WTC11 (cell line): ENCODE measurements around the gene DOK7. TPM values are rescaled to one million over a fixed set of nuclear protein-coding genes. Genes with fewer than 3 reads are reported as not detected.
A peak's percentile ranks its signal among the peaks of the same experiment; 100 is the strongest.

ENCODE experiments used
- ATAC-seq: fragments of 200-7000 bp; cut with Tn5 transposase; 2 replicates; pipeline ENCODE4 v1.10.0; 2021; ENCODE audit warnings: mild to moderate bottlenecking, moderate library complexity
- CTCF ChIA-PET: fragments of 300-600 bp; sonication (Branson Sonifier 250); formaldehyde crosslinking; loops from one replicate; lab custom pipeline; 2021; ENCODE audit warnings: antibody characterized with exemption; lab: Charles Lee
- POLR2A ChIA-PET: fragments of 350-600 bp; sonication (Branson Sonifier 250); formaldehyde crosslinking; loops from one replicate; lab custom pipeline; 2021; ENCODE audit warnings: antibody characterized with exemption; lab: Charles Lee
- DNase-seq: peaks from one replicate; pipeline ENCODE4 v3.0.0; 2021; ENCODE audit warnings: low spot score
- H3K27ac Mint-ChIP-seq: 2 replicates; pipeline ENCODE4 v1.8.0; 2021; ENCODE audit warnings: mixed read lengths
- H3K27me3 Mint-ChIP-seq: 2 replicates; pipeline ENCODE4 v1.8.0; 2021; ENCODE audit warnings: low read depth, mild to moderate bottlenecking, moderate library complexity, mixed read lengths
- H3K36me3 Mint-ChIP-seq: 2 replicates; pipeline ENCODE4 v1.8.0; 2021; ENCODE audit warnings: mixed read lengths
- H3K4me1 Mint-ChIP-seq: 2 replicates; pipeline ENCODE4 v1.8.0; 2022; ENCODE audit warnings: mixed read lengths
- H3K4me3 Mint-ChIP-seq: 2 replicates; pipeline ENCODE4 v1.8.0; 2021; ENCODE audit warnings: mild to moderate bottlenecking, moderate library complexity, mixed read lengths
- H3K9me3 Mint-ChIP-seq: 2 replicates; pipeline ENCODE4 v1.8.0; 2021; ENCODE audit warnings: mixed read lengths
- CDX4 ChIP-seq: fragments of 250-450 bp; sonication (Bioruptor Pico); IDR thresholded peaks from 2 replicates; pipeline ENCODE4 v1.9.0; 2021; ENCODE audit warnings: moderate library complexity, mild to moderate bottlenecking, inconsistent platforms, borderline replicate concordance
- CREB1 ChIP-seq: sonication (generic); formaldehyde crosslinking; IDR thresholded peaks from 2 replicates; pipeline ENCODE4 v1.8.0; 2023; ENCODE audit warnings: mild to moderate bottlenecking, missing genetic modification reagents
- E2F5 ChIP-seq: sonication (generic); formaldehyde crosslinking; IDR thresholded peaks from 2 replicates; pipeline ENCODE4 v1.8.1; 2022; ENCODE audit warnings: mild to moderate bottlenecking, moderate library complexity, missing genetic modification reagents
- ETV6 ChIP-seq: sonication (generic); formaldehyde crosslinking; IDR thresholded peaks from 2 replicates; pipeline ENCODE4 v1.8.1; 2022; ENCODE audit warnings: mild to moderate bottlenecking, missing genetic modification reagents
- IRF1 ChIP-seq: sonication (generic); formaldehyde crosslinking; IDR thresholded peaks from 2 replicates; pipeline ENCODE4 v1.8.0; 2023; ENCODE audit warnings: missing genetic modification reagents
- IRF2 ChIP-seq: sonication (generic); formaldehyde crosslinking; IDR thresholded peaks from 2 replicates; pipeline ENCODE4 v1.8.0; 2022; ENCODE audit warnings: low read depth, missing genetic modification reagents, borderline replicate concordance
- KAT7 ChIP-seq: sonication (generic); formaldehyde crosslinking; IDR thresholded peaks from 2 replicates; pipeline ENCODE4 v1.8.1; 2023; ENCODE audit warnings: missing genetic modification reagents, mild to moderate bottlenecking, borderline replicate concordance
- MAX ChIP-seq: sonication (generic); formaldehyde crosslinking; IDR thresholded peaks from 2 replicates; pipeline ENCODE4 v1.8.0; 2022; ENCODE audit warnings: mild to moderate bottlenecking, missing genetic modification reagents
- NFYB ChIP-seq: sonication (generic); formaldehyde crosslinking; conservative IDR thresholded peaks from 2 replicates; pipeline ENCODE4 v1.8.0; 2022; ENCODE audit warnings: low read depth, missing genetic modification reagents
- RELA ChIP-seq: sonication (generic); formaldehyde crosslinking; IDR thresholded peaks from 2 replicates; pipeline ENCODE4 v1.8.1; 2022; ENCODE audit warnings: missing genetic modification reagents, mild to moderate bottlenecking, borderline replicate concordance
- RORB ChIP-seq: fragments of 250-450 bp; sonication (Bioruptor Pico); IDR thresholded peaks from 2 replicates; pipeline ENCODE4 v1.9.0; 2021; ENCODE audit warnings: mild to moderate bottlenecking
- ZMAT4 ChIP-seq: fragments of 250-450 bp; sonication (Bioruptor Pico); IDR thresholded peaks from 2 replicates; pipeline ENCODE4 v1.9.0; 2021; ENCODE audit warnings: mild to moderate bottlenecking
- ZNF138 ChIP-seq: sonication (generic); formaldehyde crosslinking; conservative IDR thresholded peaks from 2 replicates; pipeline ENCODE4 v1.8.1; 2022; ENCODE audit warnings: mild to moderate bottlenecking, moderate library complexity, missing genetic modification reagents
- ZNF532 ChIP-seq: fragments of 250-450 bp; sonication (Bioruptor Pico); IDR thresholded peaks from 2 replicates; pipeline ENCODE4 v1.9.0; 2021; ENCODE audit warnings: mild to moderate bottlenecking, borderline replicate concordance
- total RNA-seq: library from RNA; stranded (reverse); gene quantifications from 3 replicates; pipeline ENCODE4 v1.2.3, GENCODE V29; 2021
- TF ChIP-seq, protein P1 (sequence below): fragments of 200-600 bp; IDR thresholded peaks from 2 replicates; pipeline ENCODE4 v1.8.0; 2022; ENCODE audit warnings: antibody characterized with exemption
- TF ChIP-seq, protein P2 (sequence below): sonication (generic); formaldehyde crosslinking; IDR thresholded peaks from 2 replicates; pipeline ENCODE4 v1.8.1; 2022; ENCODE audit warnings: missing genetic modification reagents, borderline replicate concordance
- TF ChIP-seq, protein P3 (sequence below): sonication (generic); formaldehyde crosslinking; IDR thresholded peaks from 2 replicates; pipeline ENCODE4 v1.8.0; 2022; ENCODE audit warnings: mild to moderate bottlenecking, missing genetic modification reagents
- TF ChIP-seq, protein P4 (sequence below): sonication (generic); formaldehyde crosslinking; IDR thresholded peaks from 2 replicates; pipeline ENCODE4 v1.8.1; 2022; ENCODE audit warnings: mild to moderate bottlenecking, missing genetic modification reagents, moderate library complexity, borderline replicate concordance

The DOK7 gene
- total RNA-seq, 1 experiment from 2014 or later, result 0.22 TPM

GRCh38 chr4:3418029-3418762 is 44.9 kb upstream of the DOK7 start:
- Mint-ChIP-seq H3K9me3 (no peaks in the 10 kb centered on the region), H3K27ac (peak overlapping the region; percentile 60; the same call in 1 of the 2 replicates), H3K27me3 (no peaks in the 10 kb centered on the region), H3K4me1 (no peaks in the 10 kb centered on the region), H3K4me3 (no peak overlapping the region), H3K36me3 (no peaks in the 10 kb centered on the region)
- ChIA-PET CTCF (interaction anchor here (0.5 to 1.9 kb wide), 14 partner anchors 8 to 1093 kb away, joined by 3 to 10 read pairs (median 4); no protein-coding TSS in a partner anchor), POLR2A (interaction anchor here (0.6 to 1.0 kb wide), 2 partner anchors 14 to 173 kb away, joined by 3 to 5 read pairs; no protein-coding TSS in a partner anchor)
- TF ChIP-seq, protein P1, sequence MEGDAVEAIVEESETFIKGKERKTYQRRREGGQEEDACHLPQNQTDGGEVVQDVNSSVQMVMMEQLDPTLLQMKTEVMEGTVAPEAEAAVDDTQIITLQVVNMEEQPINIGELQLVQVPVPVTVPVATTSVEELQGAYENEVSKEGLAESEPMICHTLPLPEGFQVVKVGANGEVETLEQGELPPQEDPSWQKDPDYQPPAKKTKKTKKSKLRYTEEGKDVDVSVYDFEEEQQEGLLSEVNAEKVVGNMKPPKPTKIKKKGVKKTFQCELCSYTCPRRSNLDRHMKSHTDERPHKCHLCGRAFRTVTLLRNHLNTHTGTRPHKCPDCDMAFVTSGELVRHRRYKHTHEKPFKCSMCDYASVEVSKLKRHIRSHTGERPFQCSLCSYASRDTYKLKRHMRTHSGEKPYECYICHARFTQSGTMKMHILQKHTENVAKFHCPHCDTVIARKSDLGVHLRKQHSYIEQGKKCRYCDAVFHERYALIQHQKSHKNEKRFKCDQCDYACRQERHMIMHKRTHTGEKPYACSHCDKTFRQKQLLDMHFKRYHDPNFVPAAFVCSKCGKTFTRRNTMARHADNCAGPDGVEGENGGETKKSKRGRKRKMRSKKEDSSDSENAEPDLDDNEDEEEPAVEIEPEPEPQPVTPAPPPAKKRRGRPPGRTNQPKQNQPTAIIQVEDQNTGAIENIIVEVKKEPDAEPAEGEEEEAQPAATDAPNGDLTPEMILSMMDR, result peak; percentile 33; the same call in 1 of the 2 replicates
- TF ChIP-seq, protein P2, sequence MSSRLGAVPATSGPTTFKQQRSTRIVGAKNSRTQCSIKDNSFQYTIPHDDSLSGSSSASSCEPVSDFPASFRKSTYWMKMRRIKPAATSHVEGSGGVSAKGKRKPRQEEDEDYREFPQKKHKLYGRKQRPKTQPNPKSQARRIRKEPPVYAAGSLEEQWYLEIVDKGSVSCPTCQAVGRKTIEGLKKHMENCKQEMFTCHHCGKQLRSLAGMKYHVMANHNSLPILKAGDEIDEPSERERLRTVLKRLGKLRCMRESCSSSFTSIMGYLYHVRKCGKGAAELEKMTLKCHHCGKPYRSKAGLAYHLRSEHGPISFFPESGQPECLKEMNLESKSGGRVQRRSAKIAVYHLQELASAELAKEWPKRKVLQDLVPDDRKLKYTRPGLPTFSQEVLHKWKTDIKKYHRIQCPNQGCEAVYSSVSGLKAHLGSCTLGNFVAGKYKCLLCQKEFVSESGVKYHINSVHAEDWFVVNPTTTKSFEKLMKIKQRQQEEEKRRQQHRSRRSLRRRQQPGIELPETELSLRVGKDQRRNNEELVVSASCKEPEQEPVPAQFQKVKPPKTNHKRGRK (CRISPR knock-in tag), result no peak
- peak; percentile 74 for ATAC-seq
- DNase-seq, result peak; percentile 63

DNA sequence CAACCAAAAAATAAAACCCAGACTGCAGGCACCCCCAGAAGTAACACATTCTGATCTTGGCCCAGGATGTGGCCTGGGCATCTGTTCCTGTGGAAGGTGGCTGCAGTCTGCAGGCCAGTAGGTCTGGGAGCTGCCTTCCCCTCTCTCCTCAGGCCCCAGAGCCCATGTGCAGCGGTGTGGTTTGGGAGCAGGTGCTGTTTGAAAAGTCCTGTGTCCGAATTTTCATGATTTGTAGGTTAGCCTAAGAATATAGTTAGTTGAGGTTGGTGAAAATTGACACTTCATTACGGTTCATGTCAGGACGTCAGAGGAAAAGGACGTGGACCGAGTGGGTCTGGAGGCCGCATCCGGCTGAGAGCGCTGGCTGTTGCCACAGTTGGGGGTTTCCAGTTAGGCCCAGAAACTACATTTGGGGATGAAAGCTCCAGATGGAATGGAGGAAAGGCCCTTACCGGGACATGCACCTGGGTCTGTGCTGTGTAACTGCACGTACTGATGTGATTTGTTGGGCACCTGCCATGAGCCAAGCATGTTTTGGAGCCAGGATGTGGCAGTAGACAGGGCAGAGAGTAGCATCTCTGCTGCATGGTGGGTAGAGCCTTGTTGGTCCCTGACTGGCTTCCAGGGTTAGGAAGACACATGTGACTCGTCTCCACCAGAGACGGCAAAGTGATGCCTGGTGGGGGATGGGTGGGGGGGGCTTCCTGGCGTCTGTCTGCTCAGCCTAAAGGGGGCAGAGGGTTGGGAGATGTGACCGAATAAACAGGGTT is 43.1 kb upstream of the DOK7 start:
- DNase-seq, result no peak
- ChIA-PET CTCF (interaction anchor here (1.1 to 2.3 kb wide), 5 partner anchors 15 to 101 kb away, joined by 3 to 12 read pairs (median 10); no protein-coding TSS in a partner anchor), POLR2A (no interaction called here)
- no peak for ATAC-seq
- no peak overlapping the region for H3K4me3 Mint-ChIP-seq
- no peaks in the 10 kb centered on the region for H3K4me1 Mint-ChIP-seq
- no peaks in the 10 kb centered on the region for H3K9me3 Mint-ChIP-seq
- no peaks in the 10 kb centered on the region for H3K27me3 Mint-ChIP-seq
- H3K27ac Mint-ChIP-seq, result peak overlapping the region; percentile 38; the same call in 1 of the 2 replicates
- no peaks in the 10 kb centered on the region for H3K36me3 Mint-ChIP-seq
- TF ChIP-seq CREB1 (CRISPR knock-in tag) (no peak), RORB (no peak), NFYB (CRISPR knock-in tag) (no peak), KAT7 (CRISPR knock-in tag) (no peak), IRF1 (CRISPR knock-in tag) (no peak), RELA (no peak), ETV6 (no peak), E2F5 (CRISPR knock-in tag) (no peak), MAX (CRISPR knock-in tag) (no peak), ZNF532 (CRISPR knock-in tag) (no peak), ZMAT4 (CRISPR knock-in tag) (no peak), IRF2 (no peak), CDX4 (CRISPR knock-in tag) (no peak), ZNF138 (CRISPR knock-in tag) (no peak)
- TF ChIP-seq, protein P3, sequence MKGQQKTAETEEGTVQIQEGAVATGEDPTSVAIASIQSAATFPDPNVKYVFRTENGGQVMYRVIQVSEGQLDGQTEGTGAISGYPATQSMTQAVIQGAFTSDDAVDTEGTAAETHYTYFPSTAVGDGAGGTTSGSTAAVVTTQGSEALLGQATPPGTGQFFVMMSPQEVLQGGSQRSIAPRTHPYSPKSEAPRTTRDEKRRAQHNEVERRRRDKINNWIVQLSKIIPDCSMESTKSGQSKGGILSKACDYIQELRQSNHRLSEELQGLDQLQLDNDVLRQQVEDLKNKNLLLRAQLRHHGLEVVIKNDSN (CRISPR knock-in tag), result no peak
- TF ChIP-seq, protein P4, sequence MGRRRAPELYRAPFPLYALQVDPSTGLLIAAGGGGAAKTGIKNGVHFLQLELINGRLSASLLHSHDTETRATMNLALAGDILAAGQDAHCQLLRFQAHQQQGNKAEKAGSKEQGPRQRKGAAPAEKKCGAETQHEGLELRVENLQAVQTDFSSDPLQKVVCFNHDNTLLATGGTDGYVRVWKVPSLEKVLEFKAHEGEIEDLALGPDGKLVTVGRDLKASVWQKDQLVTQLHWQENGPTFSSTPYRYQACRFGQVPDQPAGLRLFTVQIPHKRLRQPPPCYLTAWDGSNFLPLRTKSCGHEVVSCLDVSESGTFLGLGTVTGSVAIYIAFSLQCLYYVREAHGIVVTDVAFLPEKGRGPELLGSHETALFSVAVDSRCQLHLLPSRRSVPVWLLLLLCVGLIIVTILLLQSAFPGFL (CRISPR knock-in tag), result no peak
